ENCODE data around the gene MOV10L1.
"Not testable (repeated sequence)": the region's sequence is repeated elsewhere in the genome, so short reads cannot be mapped to it uniquely, and the experiment has no call there.

Gene MOV10L1

DNA sequence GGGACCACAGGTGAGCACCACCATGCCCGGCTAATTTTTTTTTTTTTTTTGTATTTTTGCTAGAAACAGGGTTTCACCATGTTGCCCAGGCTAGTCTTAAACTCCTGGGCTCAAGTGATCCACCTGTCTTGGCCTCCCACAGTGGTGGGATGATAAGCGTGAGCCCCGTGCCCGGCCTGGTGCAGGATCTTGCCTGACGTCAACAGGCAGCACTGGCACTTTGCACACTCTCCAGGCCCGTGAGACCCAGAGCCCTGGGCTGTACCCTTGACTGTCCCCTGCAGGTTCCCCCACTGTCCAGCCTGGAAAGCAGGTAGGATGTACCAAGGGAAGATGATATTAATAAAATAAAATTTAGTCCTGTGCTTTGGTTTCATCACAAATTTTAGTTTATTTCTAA lies 51.7 kb downstream of the MOV10L1 start:
- no peak for DNase-seq

DNA sequence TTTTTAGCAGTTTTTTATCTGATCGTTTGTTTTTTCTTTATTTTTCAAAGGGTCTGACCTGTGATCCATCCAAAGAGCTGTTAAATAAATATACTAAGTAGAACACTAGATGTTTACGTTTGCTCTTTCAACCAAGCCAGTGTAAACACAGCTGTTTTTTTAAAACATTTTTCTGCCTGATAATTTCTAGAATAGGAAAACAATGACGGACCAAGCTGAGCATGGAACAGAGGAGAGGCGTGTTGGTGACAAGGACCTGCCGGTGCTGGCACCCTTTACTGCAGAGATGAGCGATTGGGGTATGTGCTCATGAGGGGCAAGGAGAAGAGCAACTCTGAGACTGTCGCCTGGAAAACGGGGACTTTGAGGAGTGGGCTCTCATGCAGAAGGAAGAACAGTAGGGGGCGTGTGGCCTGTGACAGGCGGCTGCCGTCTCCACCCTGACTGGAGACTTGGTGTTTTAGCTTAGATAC lies 52.1 kb downstream of the MOV10L1 start:
- no peak for DNase-seq

DNA sequence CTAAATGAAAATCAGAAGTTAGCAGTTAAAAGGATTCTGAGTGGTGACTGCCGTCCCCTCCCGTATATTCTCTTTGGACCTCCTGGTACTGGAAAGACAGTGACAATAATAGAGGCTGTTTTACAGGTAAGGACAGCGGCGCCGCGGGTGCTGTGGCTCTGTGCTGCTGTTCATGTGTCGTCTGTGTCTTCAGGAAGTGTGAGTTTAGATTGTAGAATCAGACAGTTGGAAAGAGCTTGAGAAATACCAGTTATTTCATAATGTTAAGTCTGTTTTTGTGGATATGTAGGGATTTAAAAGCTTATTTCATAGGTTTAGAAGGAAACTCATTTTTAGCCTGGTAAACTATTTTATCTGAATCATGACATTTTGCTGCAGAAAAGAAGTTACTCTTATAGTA lies 53.3 kb downstream of the MOV10L1 start:
- DNase-seq: no peak

DNA sequence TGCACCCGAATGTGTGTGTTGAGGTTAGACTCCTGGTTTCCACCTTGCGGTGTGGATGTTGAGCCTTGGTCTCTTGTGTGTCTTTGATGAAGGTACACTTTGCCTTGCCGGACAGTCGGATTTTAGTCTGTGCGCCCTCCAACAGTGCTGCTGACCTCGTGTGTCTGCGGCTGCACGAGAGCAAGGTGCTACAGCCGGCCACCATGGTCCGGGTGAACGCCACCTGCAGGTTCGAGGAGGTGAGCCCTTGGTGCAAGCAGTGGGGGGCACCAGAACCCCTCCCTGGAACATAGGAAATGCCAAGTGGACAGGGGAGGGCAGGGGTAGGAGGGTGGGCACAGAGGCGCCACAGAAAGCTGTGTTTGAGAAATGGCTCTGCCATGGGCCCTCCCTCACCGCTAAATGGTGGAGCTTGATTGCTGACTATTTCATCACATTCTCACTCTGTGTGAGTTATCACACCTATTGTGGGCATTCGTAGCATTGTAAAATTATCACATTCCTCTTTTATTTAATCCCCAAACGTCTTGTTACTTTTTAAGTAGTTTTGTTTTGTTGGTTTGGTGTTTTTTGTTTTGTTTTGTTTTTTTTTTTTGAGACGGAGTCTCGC lies 54.3 kb downstream of the MOV10L1 start:
- DNase-seq: no peak

DNA sequence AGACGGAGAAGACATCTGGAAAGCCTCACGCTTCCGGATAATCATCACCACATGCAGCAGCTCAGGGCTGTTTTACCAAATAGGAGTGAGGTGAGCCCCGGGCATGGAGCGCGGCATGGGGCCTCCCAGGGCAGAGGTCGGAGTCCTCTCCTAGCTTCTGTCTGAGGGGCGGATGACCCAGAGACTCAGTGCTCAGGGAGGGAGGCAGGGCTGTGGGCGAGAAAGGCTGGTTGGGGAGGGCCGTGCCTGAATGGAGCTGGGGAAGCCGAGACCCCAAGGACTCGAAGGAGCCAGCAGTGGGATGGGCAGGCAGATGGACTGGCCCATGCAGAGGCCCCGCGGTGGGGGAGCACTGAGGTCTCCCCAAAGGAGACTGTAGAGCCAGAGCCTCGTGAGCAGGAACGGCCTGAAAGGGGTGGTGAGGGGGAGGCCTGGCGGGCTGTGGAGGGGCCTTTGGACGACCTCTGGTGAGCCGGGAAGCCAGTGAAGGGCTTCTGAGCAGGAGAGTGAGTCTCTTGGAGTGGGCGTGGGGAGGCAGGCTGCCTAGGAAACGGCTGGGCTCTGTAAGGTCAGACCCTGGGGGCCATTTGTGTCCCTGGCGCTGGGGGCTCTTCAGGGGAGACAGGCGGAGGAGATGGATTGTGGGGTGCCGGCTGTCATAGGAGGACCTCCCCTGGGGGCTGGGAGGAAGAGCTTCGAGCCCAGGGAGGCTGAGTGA lies 56.1 kb downstream of the MOV10L1 start:
- DNase-seq: no peak

DNA sequence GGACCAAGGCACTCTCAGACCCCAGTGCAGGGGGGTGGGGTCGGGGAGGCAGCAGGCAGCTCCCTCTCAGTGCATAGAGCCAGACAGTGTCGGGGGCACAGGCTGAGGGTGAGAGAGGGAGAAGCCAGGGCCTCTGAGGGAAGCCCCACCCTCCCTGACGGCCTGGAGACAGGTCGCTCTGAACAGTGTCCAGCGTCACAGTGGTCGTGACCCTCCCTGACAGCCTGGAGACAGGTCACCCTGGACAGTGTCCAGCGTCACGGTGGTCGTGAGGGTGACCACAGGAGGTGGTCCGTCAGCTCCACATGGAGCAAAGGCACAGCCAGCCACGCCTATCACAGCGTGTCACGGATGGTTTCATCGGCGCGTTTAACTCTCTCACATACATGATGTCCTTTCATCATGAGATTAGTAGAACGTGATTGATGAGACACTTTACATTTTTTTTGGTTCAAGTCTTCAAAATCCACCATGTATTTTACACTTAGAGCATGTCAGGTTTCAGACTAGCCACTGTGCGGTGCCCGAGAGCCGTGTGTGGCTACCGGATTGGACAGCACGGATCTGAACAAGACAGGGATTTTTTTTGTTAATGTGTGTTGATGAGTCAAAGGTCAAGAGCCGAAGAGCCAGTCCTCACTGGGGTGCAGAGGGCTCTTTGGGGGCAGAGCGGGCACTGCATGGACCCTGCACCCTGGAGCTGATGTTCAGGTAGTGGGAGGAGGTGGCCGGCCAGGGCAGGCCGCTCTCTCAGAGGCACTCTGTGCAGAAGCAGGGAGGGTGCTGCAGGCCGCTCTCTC lies 56.8 kb downstream of the MOV10L1 start:
- DNase-seq: no peak

DNA sequence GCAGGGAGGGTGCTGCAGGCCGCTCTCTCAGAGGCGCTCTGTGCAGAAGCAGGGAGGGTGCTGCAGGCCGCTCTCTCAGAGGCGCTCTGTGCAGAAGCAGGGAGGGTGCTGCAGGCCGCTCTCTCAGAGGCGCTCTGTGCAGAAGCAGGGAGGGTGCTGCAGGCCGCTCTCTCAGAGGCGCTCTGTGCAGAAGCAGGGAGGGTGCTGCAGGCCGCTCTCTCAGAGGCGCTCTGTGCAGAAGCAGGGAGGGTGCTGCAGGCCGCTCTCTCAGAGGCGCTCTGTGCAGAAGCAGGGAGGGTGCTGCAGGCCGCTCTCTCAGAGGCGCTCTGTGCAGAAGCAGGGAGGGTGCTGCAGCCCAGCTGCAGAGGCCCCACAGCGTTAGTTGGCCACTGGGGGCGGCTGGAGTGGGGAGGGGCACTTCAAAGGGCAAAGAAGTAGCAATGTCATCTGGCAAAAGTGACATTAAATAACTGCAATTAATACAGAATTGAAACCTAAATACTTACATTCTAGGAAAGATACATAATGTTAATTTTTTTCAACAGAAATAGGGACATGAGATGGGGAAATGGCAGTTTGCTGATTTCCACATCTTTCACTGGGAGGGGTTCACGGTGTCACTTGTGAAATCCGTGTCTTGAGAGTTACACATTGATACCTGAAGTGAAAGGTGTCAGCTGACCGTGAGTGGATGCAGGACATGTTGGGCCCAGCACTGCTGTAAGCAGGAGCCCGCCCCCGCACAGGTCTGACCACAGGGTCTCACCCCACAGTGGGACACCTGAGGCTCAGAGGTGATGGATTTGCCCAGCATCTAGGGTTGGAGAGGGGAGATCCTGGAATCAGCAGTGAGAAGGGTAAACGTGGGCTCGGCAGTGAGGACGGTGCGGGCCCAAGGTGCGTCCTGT lies 57.7 kb downstream of the MOV10L1 start:
- not testable (repeated sequence) for DNase-seq

DNA sequence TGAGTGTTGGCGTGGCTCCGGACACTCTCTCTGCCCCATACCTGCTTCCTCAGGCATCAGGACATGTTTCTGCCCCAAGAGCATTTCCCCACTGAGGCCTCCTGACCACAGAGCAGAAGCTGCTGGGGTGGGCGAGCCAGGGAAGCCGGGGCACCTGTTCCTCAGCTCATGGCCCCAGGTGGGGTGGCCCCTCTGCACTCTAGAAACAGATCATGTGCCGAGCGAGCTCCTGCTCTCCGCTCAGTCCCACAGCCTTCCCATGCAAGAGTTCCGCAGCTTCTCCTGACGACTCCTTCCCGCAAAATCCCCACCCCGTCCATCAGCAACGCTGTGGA lies 58.3 kb downstream of the MOV10L1 start:
- DNase-seq: no peak

DNA sequence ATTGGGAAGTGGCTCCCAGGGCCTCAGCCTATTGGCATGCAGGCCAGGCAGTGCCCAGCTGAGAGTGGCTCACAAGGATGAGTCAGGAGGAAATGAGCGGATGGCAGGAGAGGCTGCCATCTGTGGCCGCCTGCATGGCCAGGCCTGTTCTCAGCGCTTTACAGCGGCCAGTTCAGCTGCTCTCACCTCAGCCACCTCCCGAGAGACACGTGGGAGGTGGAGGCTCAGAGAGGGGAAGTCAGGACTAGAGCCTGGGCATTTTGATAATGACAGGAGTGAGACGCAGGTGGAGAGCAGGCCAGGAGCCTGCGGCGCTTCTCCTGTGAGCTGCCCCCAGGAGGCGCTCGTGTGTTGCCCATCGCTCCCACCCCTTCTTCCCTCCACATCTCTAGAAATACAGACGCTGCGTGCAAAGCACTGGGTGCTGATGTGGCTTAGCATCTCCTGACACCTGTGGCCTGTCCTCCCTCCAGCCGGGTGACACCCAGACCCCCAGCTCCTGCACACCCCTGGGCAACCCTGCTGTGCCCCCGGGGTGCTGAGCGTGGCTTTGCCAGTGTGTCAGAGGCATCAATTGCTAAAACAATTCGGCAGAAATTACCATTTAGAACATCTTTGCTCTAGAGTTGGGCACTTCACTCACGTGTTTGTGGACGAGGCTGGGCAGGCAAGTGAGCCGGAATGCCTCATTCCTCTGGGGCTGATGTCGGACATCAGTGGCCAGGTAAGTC lies 59.4 kb downstream of the MOV10L1 start:
- peak in 3 of 4 experiments; percentile 40 to 68 (median 55) for DNase-seq

DNA sequence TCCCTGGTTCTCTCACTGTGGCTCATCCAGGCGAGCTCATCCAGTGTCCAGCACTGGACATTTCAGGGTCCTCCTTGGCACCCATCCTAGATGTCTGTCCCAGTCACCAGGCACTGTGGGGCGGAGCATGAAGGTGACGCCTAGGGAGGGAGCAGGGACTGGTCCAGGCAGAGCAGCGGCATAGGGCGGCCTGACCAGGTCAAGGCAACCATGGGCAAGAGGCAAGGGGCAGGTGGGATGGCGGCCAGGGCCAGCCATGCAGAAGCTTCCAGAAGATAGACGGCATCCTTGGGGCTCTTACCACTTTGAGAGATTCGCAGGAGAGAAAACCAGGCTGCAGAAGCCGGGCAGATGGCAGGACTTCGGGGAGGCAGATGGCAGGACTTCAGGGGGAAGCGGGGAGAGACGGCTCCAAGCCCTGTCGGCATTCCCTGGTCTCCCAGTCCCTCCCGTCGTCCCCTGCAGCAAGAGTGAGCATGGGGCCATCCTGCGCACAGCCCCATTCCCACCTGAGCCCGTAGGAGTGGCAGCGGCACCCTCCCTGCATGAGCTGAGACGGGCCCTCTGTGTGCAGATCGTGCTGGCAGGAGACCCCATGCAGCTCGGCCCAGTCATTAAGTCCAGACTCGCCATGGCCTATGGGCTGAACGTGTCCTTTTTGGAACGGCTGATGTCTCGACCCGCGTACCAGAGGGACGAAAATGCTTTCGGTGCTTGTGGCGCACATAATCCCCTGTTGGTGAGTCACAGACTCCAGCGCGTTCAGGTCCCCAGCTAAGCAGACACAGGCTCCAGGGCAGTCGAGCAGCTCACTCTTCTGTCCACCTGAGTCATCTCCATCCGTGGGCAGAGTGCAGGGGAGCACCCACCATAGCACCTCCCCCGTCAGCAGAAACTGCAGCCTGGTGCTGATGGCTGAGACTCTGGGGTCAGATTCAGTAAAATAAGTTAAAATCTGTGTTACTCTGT lies 60.6 kb downstream of the MOV10L1 start:
- no peak for DNase-seq

DNA sequence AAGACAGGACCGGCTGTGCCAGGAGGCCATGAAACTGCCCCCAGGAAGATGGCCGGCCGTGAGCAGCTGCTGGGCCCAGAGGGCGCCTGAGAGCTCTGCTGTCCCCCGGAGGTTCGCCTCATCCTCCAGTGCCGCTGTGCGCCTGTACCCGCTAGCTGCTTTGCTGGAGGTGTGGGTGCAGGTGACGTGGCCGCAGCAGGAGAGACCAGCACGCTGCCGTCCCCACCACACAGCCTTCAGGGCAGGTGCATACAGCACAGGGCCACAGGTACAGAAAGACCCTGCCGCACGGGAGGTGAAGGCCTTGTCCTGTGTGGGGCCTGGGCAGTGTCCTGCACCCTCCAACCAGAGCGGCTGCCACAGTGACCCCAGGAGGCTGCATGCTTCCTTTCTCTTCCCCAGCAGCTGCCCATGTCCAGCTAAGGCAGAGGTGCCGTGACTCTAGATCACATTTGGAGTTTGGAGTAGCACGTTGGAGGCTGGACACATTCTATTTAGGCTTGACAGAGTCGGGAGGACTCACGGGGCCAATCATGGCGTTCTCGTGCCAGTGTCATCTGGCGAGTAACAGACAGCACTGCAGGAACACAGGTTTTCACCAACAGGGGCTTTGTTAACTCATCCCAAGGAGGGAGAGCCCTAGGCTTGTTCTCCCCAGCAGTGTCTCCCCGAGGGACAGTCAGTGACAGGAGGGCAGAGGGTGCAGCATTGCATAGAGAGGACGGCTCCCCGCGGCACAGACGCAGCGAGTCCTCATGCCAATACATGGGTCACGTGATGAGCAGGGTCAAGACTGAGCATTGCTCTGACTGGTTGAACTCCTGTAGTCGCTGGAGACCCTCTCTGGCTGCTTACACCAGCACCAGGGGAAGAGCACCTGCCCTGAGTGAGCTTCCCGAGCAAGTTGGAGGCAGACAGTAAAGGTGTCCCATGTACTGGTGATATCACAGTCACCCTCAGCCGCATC lies 62.0 kb downstream of the MOV10L1 start:
- no peak for DNase-seq

DNA sequence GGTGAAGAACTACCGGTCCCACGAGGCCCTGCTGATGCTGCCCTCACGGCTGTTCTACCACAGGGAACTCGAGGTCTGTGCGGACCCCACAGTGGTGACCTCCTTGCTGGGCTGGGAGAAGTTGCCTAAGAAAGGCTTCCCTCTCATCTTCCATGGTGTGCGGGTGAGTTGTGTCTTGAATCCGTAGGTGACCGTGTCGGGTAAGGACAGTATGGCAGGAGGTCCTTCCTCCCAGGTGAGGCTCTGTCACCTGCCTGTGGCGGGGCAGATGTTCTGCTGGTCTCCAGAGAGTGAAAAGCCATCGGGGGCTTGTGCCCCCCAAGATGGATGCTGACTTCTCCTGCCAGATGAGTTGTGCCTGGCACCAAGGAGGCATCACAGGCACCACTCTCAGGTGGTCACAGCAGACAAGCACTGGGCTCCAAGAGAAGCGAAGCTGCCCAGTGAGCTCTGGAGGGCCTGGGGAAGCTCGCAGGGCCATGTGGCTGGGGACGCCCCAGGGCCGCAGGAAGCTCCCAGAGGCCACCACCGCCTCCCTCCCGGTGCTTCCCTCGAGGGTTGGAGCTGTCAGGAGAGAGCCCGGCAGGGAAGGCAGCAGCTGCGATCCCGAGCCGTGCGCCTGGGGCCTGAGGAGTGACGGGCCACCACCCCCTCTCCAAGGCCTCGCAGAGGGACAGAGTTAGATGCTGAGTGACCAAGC lies 63.4 kb downstream of the MOV10L1 start:
- DNase-seq: no peak

DNA sequence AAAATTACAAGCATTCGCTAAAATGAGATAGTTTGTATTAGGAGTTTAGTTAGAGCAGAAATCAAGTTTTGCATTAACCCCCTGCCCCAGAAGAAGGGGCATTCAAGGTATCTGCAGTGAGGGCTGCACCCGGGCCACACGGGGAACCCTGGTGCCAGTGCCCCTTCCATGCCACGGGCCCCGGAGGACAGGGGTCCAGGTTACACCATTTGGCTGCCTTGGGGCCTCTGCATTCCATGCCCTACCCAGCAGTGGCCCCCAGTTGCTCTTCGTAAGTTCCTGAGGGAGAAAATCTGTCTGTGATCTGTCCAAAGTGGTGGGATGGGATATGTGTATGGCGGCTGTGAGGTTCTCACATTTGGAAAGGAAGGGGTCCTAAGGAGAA lies 63.9 kb downstream of the MOV10L1 start:
- no peak for DNase-seq

DNA sequence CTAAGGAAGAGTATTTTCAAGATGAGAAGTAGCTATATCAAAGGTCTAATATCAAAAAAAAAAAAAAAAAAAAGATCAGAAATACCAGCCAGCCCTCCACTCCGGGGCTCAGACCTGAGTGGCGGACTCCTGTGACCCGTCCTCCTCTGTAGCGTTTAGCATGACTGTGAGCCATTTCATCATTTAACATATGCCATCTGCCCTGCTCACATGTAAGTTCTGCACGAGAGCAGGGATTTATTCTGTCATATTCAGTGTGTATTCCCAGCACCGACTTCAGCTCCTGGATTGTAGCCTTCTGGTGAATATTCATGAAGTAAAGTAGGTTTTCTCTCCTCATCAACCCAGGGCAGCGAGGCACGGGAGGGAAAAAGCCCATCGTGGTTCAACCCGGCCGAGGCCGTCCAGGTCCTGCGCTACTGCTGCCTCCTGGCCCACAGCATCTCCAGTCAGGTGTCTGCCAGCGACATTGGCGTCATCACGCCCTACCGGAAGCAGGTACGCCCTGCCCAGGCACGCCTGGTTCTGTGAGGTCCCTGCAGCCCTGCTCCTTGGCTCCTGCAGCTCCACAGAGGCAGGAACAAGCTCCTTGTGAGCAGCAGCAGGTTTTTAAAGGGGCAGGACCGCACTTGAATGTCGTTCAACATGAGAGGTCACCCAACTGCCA lies 68.0 kb downstream of the MOV10L1 start:
- no peak for DNase-seq

DNA sequence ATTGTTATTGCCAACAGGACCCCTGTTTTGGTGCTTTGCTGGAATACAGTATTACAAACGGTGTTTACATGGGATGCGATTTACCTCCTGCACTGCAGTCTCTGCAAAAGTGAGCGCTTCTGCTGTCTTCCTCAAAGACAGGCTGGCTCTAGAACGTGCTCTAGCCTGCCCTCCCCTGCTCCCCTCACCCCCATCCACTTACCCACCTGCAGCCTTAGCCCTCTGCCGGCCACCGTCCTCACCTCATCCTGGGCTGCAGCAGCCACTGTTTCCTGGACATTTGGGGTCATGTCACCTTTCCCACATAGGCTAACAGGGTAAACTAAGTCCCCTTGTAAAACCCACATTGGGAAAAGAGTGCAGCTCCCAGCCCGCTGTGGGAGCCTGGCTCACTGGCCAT lies 71.1 kb downstream of the MOV10L1 start:
- DNase-seq: no peak

DNA sequence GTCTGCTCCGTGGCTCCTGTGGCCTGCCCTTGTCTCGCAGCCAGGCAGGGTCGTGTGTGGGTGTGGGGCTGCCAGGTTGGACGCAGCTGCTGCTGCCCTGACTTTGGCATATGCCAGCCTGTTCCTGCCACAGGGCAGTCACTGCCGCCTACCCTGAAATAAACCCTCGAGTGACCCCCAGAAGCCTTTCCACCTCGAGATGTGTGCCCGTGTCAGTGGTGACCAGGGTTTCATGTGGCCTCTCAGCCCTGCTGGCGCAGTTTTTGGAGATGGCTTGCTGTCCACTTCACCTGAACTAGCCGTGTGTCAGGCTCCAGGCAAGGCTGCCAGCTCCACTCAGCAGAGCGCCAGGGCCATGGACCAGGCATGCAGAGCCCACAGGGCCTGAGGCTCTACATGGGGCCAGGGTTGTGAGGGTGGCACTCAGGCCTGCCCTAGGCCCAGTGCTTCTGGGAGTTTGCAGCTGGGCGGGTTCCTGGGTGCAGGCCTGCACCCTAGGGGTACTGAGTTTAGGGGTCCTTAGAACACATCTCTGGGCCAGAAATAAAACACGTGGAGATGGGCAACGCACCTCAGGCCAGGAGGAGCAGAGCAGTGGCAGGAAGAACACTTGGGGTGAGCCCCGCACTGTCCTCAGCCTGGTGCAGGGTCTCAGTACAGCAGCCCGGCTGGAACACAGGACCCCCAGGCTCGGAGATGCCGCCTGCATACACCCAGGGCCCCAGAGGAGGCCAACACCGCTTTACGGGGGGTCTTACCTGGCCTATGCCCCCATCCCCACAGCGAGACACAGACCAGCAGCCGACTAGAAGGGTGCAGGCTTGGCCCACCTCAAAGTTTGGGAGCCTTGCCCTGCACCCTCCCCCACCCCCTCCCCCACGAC lies 71.9 kb downstream of the MOV10L1 start:
- no peak for DNase-seq

DNA sequence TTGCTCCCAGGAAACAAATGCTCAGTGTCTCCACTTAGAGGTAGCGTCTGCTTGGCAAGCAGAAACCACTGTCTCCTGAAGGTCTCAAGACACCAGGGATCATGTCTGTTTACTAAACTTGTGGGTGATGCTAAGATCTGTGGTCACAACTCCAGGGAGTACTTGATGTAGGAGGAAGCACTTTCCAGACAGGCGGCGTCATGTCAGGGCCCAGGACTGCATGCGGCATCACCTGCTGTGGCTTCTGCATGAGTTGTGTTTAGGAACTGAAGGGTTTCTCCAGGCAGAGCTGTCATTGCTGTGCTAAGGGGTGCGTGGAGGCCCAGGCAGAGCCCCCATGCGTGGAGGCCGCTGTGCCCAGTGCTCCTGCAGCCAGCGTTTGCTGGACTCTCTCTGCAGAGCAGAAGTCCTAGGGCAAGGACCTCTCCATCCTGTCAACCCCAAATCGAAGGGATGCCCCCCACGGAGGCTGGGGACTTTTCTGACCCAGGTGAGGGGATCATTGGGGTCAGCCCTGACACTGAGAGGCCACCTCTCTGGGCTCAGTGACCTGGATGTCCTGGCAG lies 72.7 kb downstream of the MOV10L1 start:
- no peak for DNase-seq

Measured in activated naive CD4-positive, alpha-beta T cell (primary cell).